ENCODE results near the gene SPECC1L. TPM values are rescaled to one million over a fixed set of nuclear protein-coding genes. Genes with fewer than 3 reads are reported as not detected.

SPECC1L gene
- total RNA-seq, 4 donors from 2014 or later: 65.2 to 102 (median 69.2) TPM

DNA sequence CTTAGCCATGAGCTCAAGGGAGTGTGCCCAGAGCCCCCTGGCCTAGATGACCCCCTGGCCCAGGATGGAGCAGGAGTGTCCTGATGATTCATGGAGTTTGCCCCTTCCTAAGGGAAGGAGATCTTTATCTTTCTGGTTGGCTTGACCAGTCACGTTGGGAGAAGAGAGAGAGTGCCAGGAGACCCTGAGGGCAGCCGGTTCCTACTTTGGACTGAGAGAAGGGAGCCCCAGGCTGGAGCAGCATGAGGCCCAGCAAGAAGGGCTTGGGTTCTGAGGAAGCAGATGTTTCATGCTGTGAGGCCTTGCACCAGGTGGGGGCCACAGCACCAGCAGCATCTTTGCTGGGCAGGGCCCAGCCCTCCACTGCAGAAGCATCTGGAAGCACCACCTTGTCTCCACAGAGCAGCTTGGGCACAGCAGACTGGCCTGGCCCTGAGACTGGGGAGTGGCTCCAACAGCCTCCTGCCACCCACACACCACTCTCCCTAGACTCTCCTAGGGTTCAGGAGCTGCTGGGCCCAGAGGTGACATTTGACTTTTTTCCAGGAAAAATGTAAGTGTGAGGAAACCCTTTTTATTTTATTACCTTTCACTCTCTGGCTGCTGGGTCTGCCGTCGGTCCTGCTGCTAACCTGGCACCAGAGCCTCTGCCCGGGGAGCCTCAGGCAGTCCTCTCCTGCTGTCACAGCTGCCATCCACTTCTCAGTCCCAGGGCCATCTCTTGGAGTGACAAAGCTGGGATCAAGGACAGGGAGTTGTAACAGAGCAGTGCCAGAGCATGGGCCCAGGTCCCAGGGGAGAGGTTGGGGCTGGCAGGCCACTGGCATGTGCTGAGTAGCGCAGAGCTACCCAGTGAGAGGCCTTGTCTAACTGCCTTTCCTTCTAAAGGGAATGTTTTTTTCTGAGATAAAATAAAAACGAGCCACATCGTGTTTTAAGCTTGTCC, 171.0 kb downstream of the SPECC1L start:
- Histone ChIP-seq H3K27me3 (no peaks in the 10 kb centered on the region), H3K36me3 (no peaks in the 10 kb centered on the region), H3K9me3 (no peaks in the 10 kb centered on the region), H3K27ac (no peak overlapping the region), H3K4me3 (replicated peaks in 1 of 3) (no peak overlapping the region), H3K4me1 (no peaks in the 10 kb centered on the region)
- no peak for DNase-seq
- intact Hi-C loops (cut with DNase I): no loop called here
- WGBS, 2 donors: 74 to 86% methylated on average over 8 of the region's 8 CpGs
- no peak for TF ChIP-seq POLR2A (IDR thresholded peaks at IDR 0.05)
- TF ChIP-seq, protein P1, sequence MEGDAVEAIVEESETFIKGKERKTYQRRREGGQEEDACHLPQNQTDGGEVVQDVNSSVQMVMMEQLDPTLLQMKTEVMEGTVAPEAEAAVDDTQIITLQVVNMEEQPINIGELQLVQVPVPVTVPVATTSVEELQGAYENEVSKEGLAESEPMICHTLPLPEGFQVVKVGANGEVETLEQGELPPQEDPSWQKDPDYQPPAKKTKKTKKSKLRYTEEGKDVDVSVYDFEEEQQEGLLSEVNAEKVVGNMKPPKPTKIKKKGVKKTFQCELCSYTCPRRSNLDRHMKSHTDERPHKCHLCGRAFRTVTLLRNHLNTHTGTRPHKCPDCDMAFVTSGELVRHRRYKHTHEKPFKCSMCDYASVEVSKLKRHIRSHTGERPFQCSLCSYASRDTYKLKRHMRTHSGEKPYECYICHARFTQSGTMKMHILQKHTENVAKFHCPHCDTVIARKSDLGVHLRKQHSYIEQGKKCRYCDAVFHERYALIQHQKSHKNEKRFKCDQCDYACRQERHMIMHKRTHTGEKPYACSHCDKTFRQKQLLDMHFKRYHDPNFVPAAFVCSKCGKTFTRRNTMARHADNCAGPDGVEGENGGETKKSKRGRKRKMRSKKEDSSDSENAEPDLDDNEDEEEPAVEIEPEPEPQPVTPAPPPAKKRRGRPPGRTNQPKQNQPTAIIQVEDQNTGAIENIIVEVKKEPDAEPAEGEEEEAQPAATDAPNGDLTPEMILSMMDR (IDR thresholded peaks at IDR 0.05): no peak

DNA sequence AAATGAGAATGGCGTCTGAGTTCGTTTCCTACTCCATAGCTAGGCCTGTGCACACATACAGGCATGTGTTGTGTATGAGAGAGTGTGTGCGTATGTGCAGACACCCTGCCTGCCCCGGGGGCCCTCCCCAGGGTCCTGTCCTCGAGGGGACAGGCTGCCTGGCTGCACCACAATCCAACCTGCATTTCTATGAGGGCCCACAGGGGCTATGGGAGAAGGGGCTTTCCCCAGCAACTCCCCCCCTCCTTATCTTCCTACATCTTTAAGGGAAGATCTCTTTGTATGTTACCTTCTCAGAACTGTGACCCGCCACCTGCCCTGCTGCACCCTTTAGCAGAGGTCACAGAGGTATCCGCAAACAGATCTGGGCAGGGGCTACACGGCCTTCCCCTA, 171.7 kb downstream of the SPECC1L start:
- 81 to 86% methylated on average over 8 of the region's 8 CpGs for WGBS, 2 donors
- no peaks in the 10 kb centered on the region for H3K9me3 ChIP-seq
- no peaks in the 10 kb centered on the region for H3K27me3 ChIP-seq
- no peaks in the 10 kb centered on the region for H3K4me1 ChIP-seq
- H3K27ac ChIP-seq: no peak overlapping the region
- no peak for TF ChIP-seq POLR2A (IDR thresholded peaks at IDR 0.05)
- TF ChIP-seq, protein P1 (IDR thresholded peaks at IDR 0.05): no peak
- no peaks in the 10 kb centered on the region for H3K36me3 ChIP-seq
- H3K4me3 ChIP-seq (replicated peaks in 1 of 3): no peak overlapping the region
- intact Hi-C loops (cut with DNase I): no loop called here
- DNase-seq: no peak

DNA sequence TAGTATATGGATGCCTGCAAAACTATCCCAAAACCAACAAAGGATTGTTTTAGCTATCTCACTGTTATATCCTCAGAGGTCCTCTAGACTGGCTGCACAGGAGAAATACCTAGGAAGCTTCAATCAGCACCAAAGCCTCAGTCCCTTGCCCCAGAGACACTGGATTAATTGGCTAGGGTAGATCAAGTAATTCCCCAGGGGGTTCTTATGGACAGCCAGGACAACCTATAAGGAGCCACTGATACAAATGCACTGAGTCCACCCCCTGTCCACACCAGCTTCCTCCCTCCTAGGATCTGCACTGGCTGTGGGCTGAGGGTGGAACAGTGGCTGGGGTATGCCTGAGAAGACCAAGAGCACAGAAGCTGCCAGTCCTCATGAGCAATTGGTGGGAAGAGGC, 173.0 kb downstream of the SPECC1L start:
- Histone ChIP-seq H3K4me3 (replicated peaks in 1 of 3) (no peak overlapping the region), H3K9me3 (no peaks in the 10 kb centered on the region), H3K4me1 (no peaks in the 10 kb centered on the region), H3K36me3 (no peaks in the 10 kb centered on the region), H3K27me3 (no peaks in the 10 kb centered on the region), H3K27ac (no peak overlapping the region)
- intact Hi-C loops (cut with DNase I): no loop called here
- no peak for DNase-seq
- TF ChIP-seq, protein P1 (IDR thresholded peaks at IDR 0.05): no peak

DNA sequence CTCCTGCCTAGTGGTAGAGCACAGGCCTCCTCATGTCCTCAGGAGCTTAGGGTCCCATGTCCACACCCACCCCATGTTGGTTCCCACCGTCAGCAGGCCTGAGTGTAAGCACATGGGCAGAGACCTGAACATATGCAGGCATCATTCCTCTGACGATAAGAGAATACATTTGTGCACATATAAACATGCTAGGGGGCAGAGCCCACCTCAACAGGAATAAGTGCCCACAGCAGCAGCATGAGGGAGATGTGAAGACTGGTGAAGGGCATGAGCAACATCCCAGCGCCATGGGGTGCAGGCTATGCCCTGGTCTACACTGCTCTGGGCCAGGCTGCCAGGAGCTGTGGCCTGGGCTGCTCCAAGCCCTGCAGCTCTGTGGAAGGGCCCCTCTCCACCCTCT, 173.6 kb downstream of the SPECC1L start:
- no peak for DNase-seq
- 97 to 100% methylated on average over 3 of the region's 3 CpGs for whole genome bisulfite sequencing, 2 donors

More for the DNA sequence above, 173.6 kb downstream of the SPECC1L start:
- Histone ChIP-seq H3K36me3 (no peaks in the 10 kb centered on the region), H3K9me3 (no peaks in the 10 kb centered on the region), H3K4me3 (replicated peaks in 1 of 3) (no peak overlapping the region), H3K27ac (no peak overlapping the region), H3K4me1 (no peaks in the 10 kb centered on the region), H3K27me3 (no peaks in the 10 kb centered on the region)
- TF ChIP-seq, protein P1 (IDR thresholded peaks at IDR 0.05): no peak
- no peak for TF ChIP-seq POLR2A (IDR thresholded peaks at IDR 0.05)
- intact Hi-C loops (cut with DNase I): no loop called here
